ENCODE results near the gene CMKLR1. TPM values are rescaled to one million over a fixed set of nuclear protein-coding genes. Genes with fewer than 3 reads are reported as not detected.

CMKLR1 gene
- total and polyA plus RNA-seq, 2 donors (not counting 3 experiments of a cell fraction or from before 2014, with no cell fraction given): 0.61 TPM; not detected in 1

- Histone ChIP-seq H3K27ac (ENCODE audit: insufficient read depth, low read depth, low read length) (no peak overlapping the region), H3K4me1 (ENCODE audit: control insufficient read depth, extremely low read depth, insufficient read depth, low read length) (no peaks in the 10 kb centered on the region), H4K20me1 (replicated peaks; ENCODE audit: control insufficient read depth, extremely low read depth, insufficient read depth, low read length) (no peaks in the 10 kb centered on the region), H3K79me2 (ENCODE audit: control insufficient read depth, insufficient read depth, low read length) (no peaks in the 10 kb centered on the region), H3K4me2 (ENCODE audit: insufficient read depth, low read length) (no peak overlapping the region), H2AFZ (ENCODE audit: low read depth, low read length) (no peak overlapping the region), H3K4me3 (replicated peaks in 1 of 3; ENCODE audit: insufficient read depth in 1 of 3, low read depth in 1 of 3, low read length in 3 of 3) (no peak overlapping the region), H3K27me3 (ENCODE audit: control insufficient read depth in 2 of 2, insufficient read depth in 2 of 2, low read length in 2 of 2) (no peaks in the 10 kb centered on the region), H3K9me1 (replicated peaks; ENCODE audit: control insufficient read depth, extremely low read depth, insufficient read depth, low read length) (no peaks in the 10 kb centered on the region), H3K9me3 (replicated peaks; ENCODE audit: control insufficient read depth, insufficient read depth, low read length) (no peaks in the 10 kb centered on the region), H3K9ac (replicated peaks; ENCODE audit: extremely low read depth, insufficient read depth, low read length) (no peak overlapping the region), H3K36me3 (ENCODE audit: control insufficient read depth in 2 of 2, extremely low read depth in 1 of 2, insufficient read depth in 2 of 2, low read length in 2 of 2) (no peaks in the 10 kb centered on the region)
- no TSS peak for BruUV-seq (replicated peaks)
- POLR2A ChIA-PET: no interaction called here
- intact Hi-C loops (cut with micrococcal nuclease) (no loop called here), dilution Hi-C loops (cut with MboI; ENCODE audit: extremely low pct_ligation_motif_present, low sequenced_read_pairs) (no loop called here)
- no peak for FAIRE-seq
- CTCF ChIA-PET: interaction anchor here (1.2 kb wide), 1 partner anchor 14 kb away, joined by 3 read pairs; no protein-coding TSS in a partner anchor
- TF ChIP-seq POLR2AphosphoS5 (IDR thresholded peaks at IDR 0.05; ENCODE audit: insufficient read depth, low read depth, low read length) (no peak), EZH2 (IDR thresholded peaks at IDR 0.05; ENCODE audit: borderline replicate concordance, low read depth, low read length, severe bottlenecking) (no peak), CTCF (IDR thresholded peaks at IDR 0.05; ENCODE audit: extremely low read depth in 1 of 2, insufficient read depth in 1 of 2, low read depth in 1 of 2, low read length in 2 of 2) (no peak), FOS (IDR thresholded peaks at IDR 0.05; ENCODE audit: borderline replicate concordance, insufficient read depth, low read length) (no peak), POLR2A (IDR thresholded peaks at IDR 0.05; ENCODE audit: low read depth, low read length) (no peak), MAX (IDR thresholded peaks at IDR 0.05; ENCODE audit: insufficient read depth, insufficient read length) (no peak), MYC (IDR thresholded peaks at IDR 0.05; ENCODE audit: low read depth, low read length) (no peak), GATA2 (IDR thresholded peaks at IDR 0.05; ENCODE audit: insufficient read depth, insufficient read length, low read depth, low read length) (no peak), JUN (IDR thresholded peaks at IDR 0.05; ENCODE audit: borderline replicate concordance, insufficient read depth, insufficient read length, low read depth) (no peak)
- no peak for DNase-seq (ENCODE audit: low read depth, low spot score)
These were observed 11.4 kb upstream of the CMKLR1 start for GRCh38 chr12:108350511-108350910.
